GM19455 (cell line): Measurements from ENCODE around the gene CACNA1B.
"Not testable (repeated sequence)": the region's sequence is repeated elsewhere in the genome, so short reads cannot be mapped to it uniquely, and the experiment has no call there.

ENCODE experiments used
- ATAC-seq: cut with Tn5 transposase; IDR thresholded peaks from one replicate; pipeline ENCODE4 v1.9.1; 2021; ENCODE audit not compliant: unreplicated experiment

Gene CACNA1B

DNA sequence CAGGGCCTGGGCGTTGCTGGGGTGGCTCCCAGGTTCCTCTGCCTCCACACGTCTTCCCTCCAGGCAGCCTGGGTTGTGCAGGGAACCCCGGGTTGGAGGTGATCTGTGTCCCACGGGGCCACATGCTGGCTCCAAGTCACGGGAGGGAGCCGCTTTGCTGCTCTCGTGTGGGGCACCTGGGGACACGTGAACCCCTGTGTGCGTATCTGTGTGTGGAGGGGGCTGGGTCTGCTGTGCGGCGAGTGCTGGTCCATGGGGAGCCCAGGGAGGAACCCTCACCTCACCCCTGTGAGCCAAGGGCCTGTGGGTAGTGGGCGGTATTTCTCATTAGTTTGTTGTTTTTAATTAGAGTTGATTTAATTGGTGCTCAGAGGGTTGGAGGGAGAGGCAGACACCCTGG is 7.5 kb downstream of the CACNA1B start:
- ATAC-seq: not testable (repeated sequence)

DNA sequence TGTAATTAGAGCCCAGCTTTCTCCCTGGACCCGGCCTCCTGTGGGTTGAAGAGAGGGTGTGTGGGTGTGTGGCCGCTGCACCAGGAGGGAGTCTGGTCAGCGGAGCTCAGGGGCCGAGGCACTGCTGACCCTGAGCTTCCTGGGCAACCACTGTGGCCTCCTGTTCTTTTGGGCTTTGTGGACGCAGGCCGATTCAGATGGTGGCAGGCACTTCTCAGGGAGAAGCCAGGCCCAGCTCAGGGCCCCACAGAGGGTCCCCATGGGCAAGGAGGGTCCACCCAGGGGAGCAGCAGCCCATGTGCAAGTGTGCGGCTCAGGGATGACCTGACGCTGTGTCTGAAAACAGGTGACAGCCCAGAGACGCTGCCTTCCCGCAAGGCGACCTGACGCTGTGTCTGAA is 11.0 kb downstream of the CACNA1B start:
- ATAC-seq: not testable (repeated sequence)

DNA sequence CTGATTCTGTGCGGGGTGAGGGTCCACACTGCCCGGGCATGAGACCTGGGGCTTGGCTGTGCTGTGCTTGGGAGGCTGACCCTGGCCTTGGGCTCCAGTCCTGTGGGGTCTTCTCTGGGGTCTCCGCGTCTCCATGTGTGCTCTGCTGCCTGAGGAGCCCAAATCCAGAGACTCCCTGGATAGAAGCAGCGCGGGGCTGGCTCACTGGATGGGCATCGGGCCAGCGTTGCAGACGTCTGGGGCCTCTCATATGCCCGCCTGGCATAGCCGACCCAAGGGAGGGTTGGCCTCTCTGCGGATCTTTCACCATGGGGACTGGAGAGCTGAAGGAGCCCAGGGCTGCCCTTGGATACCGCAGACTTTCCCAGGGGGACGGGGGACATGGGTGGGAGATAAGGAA is 12.4 kb downstream of the CACNA1B start:
- ATAC-seq: not testable (repeated sequence)

DNA sequence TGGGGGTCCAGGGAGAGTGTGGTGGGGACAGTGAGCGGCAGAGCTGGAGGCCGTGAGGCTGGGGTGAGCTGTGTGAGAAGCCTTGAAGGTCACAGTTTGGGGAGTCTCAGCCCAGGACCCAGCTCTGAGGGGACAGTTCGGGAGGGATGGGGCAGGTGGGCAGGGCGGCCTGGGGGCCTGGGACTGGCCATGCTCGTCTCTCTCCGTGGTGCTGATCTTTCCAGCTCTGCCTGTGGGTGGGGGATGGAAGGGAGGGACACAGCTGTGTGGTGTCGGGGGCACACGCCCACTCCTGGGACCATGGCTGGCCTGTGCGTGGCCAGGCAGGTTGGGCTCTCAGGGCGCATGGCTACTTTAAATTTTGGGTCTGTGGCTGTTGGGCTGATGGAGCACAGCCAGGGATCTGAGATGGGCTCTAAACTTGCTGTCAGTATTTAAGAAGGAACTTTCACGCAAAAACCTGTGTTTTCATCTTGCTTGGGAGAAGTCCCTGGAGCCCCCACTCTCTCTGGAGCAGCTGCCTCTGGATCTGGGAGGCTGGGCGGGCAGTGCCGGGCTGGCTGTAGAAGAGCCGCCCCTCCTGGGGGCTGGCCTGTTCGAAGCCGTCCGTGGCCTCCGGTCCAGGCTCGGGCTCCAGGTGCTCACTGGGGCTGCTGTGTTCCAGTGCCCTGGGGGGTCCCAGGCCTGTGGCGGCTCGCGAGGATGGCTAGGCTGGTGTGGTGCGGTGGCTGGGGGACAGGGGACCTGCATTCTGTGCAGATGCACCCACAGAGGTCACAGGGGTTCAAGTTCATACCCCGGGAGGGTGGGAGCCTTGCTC is 13.4 kb downstream of the CACNA1B start:
- not testable (repeated sequence) for ATAC-seq

DNA sequence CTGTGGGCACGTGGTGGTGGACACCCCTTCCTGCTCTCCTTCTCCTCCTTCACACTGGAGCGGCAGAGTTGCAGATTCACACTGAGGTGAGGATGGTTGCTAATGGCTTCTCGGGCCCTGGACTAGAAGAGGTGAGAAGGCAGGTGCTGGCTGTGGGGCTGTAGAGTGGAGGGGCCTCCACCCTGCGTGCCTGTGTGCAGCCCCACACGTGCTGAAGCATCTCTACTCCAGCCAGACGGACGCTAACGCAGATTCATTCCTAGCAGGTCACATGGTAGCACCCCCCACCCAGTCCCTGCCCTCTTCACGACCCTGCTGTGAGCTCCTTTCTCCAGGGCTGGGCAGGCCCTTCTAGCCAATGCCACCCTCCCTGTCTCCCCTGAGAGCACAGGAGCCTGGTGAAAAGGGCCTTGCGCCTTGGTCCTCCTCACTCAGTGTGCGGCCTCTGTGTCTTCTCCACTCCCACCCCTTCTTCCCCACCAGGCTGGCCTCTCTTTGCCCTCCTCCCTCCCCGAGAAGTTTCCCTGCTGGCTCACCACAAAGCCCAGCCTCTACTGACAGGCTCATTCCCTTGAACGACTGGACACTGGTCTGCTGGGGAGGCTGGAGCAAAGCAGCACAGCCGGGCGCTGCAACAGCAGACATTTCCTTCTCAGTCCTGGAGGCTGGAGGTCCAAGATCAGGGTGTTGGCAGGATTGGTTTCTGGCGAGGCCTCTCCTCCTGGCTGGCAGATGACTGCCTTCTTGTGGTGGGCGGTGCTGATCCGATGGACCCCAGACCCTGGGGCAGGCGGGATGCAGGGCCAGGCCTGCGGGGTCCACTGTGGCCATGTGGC is 14.2 kb downstream of the CACNA1B start:
- ATAC-seq: no peak

DNA sequence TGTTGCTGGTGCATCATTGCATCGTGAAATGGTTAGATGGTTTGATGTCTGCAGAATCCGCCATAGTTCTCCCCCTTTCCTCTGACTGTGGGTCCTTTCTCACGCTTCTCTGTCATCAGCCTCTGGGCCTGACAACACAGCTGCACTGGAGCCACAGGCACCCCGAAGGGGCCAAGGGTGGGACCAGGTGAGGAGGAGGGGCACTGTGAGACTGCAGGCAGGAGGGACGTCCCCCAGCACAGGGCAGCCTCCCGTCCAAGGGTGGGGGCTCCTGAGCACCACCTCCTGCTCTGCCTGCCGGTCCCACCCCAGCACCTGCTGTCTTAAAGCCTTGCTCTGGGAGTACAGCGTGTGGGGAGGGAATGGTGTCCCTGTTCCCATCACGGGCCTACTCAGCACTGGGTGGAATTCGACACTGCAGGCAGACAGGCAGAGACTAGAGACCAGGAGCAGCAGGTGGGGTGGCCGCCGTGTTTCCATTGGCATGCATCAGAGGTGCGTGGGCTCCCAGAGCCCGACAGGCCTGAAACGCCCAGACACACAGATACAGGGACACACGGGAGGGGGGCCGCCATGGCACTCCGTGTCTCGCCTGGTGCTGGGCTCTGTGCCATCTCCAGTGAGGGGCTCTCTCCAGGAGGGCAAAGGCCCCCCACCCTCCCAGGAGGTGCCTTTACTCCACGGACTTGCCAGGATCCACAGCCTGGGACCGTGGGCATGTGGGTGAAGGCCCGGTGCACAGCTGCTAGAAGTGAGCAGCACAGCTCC is 15.0 kb downstream of the CACNA1B start:
- no peak for ATAC-seq

DNA sequence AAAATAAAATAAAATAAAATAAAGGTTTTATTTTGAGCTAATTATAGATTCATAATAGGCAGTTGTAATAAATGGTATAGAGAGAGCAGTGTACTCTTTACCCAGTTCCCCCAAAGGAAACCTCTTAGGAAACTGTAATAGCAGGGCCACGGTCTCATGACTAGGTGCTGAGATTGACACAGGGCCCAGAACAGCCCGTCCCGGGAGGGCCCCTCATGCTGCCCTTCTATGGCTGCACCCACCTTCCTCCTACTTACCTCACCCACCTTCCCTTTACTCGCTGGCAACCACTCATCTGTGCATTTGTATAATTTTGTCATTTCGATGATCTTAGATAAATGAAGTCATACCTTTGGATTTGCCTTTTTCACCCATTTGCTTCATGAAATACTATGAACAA is 16.1 kb downstream of the CACNA1B start:
- ATAC-seq: no peak

DNA sequence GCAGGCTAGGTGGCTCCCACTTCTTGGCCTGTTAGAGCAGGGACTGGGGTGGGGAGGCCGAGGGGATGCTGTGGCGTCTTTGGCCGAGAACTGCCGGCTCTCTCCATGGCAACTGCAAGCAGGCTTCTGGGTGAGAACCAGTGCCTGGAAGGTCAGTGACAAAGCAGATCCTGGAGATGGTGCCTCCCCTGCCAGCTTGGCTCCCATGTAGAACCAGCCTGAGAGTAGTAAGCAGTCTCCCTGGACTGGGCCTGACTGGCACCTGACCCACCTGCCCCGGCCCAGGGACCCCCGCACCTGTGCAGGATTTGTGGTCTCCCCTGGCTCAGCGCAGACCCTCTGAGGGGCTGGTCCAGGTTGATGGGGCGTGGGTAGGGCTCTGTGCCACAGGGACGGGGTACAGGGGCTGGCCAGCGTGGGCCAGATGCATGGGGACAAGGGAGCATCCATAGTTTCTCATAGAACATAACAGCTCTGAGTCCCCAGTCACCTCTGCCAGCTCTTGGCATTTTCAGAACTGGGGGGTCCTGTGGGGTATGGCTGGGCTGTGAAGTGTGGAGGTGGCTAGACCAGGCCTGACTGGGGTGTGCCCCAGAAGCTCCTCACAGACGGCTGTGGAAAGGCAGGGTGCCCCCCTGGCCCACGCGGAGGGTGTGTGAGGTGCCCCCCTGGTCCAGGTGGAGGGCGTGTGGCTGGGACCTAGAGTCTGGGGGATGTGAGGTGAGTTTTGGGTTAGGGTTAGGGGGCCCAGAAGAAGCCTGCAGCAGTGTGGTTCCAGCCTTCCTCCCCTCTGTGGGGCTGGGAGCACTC is 22.2 kb downstream of the CACNA1B start:
- ATAC-seq: no peak

DNA sequence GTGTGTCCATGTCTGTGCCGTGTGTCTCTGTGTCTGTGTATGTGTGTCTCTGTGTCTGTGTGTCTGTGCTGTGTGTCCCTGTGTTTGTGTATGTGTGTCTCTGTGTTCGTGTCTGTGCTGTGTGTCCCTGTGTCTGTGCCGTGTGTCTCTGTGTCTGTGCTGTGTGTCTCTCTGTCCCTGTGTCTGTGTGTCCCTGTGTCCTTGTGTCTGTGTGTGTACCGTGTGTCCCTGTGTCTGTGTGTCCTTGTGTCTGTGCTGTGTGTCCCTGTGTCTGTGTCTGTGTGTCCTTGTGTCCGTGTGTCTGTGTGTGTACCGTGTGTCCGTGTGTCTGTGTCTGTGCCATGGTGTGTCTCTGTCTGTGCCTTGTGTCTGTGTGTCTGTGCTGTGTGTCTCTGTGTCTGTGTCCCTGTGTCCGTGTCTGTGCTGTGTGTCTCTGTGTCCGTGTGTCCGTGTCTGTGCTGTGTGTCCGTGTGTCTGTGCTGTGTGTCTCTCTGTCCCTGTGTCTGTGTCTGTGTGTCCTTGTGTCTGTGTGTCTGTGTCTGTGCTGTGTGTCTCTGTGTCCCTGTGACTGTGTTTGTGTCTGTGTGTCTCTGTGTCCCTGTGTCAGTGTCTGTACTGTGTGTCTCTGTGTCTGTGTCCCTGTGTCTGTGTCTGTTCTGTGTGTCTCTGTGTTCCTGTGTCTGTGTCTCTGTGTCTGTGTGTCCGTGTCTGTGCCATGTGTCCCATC is 23.2 kb downstream of the CACNA1B start:
- ATAC-seq: no peak

DNA sequence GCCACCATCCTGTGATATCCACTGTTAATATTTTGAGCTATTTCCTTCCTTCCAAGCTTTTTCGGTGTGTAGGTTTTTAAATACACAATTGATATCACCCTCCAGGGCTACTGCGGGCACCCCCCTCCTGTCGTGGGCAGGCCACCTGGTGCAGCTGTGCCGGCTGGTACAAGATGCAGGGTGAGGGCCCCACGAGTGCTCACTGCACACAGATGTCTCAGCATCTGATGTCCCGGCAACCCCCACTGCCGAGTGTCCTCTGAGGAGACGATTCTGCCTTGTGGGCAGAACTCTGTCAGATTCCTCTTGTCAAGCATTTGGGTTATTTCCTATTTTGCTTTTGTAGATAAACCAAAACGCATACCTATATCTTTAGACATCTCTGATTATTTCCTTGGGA is 25.1 kb downstream of the CACNA1B start:
- ATAC-seq: no peak

DNA sequence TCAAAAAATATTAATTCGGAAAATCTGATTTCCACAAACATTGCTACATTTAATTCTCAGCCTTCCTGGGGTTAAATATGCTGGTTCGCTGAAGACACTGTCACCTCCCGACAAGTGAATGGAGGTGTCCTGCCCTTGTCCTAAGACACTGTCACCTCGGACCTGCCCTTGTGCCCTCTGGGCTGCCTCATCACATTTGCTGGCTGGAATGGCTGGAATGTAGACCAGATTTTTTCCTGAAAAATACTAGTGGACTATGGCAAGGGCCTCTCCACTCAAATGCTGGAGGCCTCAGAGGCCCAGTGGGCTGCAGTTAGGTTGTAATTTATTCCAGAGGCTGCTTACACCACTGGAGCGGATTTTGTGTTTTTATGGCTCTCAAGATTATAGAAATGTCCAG is 28.2 kb downstream of the CACNA1B start:
- ATAC-seq: no peak

DNA sequence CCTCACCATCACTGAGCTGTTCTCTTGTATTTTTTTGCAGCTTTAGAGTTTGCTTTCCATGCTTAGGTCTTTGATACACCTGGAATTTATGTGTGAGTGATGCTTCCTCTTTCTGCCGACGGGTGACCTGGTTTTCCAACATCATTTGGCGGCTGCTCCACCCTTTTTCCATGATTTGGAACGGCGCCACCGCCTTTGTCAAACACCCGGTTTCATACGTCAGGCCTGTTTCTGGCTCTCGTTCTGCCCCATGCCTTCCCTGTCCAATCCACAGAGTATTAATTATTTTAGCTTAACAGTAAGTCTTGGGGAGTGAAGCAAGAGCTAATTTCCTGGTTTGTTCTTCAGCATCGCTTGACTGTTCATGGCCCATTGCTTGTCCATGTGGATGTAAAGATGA is 30.2 kb downstream of the CACNA1B start:
- no peak for ATAC-seq

DNA sequence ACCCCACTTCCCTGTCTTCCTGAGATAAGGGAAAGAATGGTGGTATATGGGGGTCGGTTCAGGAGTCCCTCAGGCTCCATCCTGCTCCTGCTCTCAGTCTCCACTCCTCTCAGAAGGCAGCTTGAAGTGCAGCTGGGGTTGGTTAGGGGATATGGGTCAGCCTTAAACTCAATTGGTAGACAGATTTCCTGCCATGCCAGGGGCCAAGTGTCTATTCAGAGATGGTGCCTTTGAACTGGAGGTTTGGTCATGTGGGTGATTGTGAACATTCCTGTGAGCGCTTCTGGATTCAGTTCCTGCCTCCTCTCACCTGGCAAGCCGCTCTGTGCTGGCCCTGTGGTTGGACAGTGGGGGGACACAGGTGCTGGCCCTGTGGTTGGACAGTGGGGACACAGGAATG is 35.1 kb downstream of the CACNA1B start:
- ATAC-seq: no peak

DNA sequence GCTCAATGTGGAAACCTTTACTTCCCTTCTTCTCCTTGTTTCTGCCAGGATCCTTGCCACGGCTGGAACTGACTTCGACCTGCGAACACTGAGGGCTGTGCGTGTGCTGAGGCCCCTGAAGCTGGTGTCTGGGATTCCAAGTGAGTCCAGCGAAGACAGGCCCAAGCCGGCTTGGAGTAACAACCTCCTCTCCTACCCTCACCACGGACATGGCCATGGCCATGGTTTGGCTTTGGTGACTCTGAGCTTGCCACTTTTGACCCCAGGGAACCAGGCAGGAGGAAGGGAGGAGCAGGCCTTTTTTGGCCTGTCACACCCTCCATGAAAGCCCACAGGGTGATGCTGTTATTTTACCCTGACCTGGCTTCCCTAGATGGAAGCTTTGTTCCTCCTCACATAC is 35.5 kb downstream of the CACNA1B start:
- ATAC-seq: no peak

DNA sequence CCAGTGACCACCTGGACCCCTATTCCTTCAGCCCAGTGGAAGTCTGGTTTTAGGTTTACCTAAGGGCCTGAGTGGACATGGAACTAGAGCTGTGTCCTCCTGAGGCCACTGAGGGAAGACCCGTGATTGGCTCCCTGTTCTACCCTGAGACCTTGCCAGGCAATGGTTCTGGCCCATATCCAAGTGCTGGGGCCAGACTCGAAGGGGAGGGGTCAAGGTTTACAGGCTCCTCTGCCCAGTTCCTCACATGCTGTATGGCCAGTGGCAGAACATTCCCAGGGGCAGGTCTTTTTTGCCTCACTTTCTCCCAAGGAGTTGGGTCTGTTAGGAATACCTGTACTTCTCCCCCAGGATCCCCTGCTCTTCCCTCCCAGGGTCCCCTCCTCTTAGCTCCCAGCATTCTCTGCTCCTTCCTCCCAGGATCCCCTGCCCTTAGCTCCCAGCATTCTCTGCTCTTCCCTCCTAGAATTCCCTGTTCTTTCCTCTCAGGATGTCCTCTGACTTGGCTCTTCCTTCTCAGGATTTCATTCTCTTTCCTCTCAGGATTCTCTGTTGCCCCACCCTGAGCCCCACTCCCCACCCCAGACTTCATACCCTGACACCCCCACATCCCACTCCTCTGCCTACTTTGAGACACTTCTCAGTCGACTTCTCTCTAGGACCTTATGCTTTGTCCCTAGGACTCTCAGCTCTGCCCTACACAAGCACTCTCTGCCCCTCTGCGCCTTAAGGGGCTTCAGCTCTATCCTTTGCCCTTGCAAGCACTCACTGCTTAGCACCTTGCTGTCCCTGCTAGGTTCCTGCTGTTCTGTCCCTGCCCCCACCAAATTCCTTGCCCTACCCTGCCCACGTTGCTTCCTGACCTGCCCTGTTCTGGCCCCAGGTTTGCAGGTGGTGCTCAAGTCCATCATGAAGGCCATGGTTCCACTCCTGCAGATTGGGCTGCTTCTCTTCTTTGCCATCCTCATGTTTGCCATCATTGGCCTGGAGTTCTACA is 36.5 kb downstream of the CACNA1B start:
- no peak for ATAC-seq

DNA sequence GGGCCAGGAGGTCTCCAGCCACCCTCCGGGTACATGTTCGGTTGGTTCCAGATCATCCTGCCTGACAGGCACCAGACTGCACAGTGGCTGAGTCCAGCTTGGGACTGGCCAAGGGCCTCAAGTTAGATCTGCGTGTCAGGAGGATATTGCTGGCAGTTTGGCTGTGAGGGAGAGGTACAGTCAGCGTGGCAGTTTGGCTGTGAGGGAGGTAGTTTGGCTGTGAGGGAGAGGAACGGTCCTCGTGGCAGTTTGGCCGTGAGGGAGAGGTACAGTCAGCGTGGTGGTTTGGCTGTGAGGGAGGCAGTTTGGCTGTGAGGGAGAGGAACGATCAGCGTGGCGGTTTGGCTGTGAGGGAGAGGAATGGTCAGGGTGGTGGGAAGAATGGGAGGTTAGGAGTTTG is 39.0 kb downstream of the CACNA1B start:
- ATAC-seq: no peak

DNA sequence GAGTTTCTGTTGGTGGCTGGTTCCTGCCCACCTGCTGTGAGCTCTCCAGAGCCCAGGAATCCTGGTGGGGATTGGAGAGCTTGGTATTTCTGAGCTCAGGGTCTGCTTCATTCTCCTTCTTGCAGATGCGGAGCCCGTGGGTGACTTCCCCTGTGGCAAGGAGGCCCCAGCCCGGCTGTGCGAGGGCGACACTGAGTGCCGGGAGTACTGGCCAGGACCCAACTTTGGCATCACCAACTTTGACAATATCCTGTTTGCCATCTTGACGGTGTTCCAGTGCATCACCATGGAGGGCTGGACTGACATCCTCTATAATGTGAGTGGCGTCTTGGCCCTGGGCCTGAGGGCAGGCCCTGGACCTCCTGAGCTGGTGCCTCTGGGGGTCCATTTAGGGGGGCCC is 39.5 kb downstream of the CACNA1B start:
- ATAC-seq: no peak

DNA sequence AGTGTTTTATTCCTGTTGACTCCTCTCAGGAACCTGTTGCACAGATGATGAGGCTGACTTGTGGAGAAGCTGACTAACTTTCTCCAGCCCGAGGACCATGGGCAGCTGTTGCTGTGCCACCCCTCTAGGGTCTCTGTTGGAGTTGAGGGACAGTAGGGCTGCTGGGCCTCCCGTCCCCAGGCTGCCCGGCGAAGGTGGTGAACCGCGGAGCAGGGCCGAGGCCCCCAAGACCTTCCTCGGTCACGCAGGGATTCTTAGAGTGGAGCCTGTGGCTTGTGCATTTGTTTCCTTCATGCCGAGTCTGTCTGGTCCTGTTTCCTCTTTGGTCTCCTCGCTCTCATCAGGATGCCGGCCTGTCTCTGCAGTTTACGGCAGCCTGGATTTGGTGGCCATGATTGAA is 40.2 kb downstream of the CACNA1B start:
- ATAC-seq: no peak
